GM23248 (cell line): ENCODE results near the gene SRPX.

Source experiments
- EZH2 ChIP-seq: fragments of 200-600 bp; sonication (generic); IDR thresholded peaks from 2 replicates; pipeline ENCODE4 v1.6.1; 2018; ENCODE audit warnings: antibody characterized with exemption, mild to moderate bottlenecking; ENCODE audit not compliant: insufficient read depth, poor library complexity, severe bottlenecking
- EZH2phosphoT487 ChIP-seq: fragments of 200-600 bp; sonication (generic); IDR thresholded peaks from 2 replicates; pipeline ENCODE4 v1.6.1; 2018; ENCODE audit warnings: antibody characterized with exemption, moderate library complexity, mild to moderate bottlenecking, low read depth; ENCODE audit not compliant: insufficient read depth

DNA sequence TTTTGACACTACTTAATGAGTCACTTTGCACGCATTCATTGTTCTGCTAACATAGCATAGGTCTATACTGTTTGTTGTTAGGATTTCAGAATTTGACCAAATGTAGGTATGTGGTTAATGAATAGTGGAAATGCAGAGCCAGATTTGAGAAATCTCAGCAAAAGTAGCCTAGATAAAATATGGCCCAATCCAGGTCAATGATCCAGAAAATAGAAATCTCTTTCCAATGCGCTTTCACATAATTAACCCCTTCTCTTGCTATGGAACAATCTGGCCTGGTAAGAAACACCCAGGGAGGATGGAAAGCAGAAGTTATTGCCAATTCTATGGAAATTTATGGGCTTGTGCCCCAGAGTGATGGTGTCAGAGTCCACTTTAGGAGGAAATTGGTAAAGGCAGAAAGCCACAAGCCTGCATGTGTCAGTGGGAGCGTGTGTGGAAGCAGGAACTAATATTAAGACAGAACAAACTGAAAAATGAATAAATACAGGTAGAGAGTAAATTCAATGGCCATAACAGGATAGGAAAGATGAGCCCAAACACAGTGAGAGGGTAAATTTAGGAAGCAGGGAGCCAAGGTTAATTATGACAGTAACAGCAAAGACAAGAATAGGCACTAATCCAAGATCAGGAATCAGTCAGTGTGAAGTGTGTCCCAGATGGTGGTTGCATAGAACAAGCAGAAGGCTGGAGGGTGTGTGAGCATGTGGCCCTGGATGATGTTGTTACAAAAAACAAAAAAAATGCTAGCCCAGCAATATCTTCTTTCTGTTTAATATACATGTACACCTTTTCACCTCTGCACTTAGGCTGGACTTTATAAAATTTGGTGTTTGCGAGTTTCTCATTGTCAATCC lies 111.4 kb downstream of the SRPX start:
- TF ChIP-seq EZH2 (no peak), EZH2phosphoT487 (no peak)
